Measurements from ENCODE around the gene BMP7. TPM values are rescaled to one million over a fixed set of nuclear protein-coding genes. Genes with fewer than 3 reads are reported as not detected.
A peak's percentile ranks its signal among the peaks of the same experiment; 100 is the strongest.

The BMP7 gene
- total and polyA plus RNA-seq, 9 of the 15 experiments (the other 6 are each of a cell fraction or from before 2014, with no cell fraction given) = 0.18 TPM; not detected in 8

DNA sequence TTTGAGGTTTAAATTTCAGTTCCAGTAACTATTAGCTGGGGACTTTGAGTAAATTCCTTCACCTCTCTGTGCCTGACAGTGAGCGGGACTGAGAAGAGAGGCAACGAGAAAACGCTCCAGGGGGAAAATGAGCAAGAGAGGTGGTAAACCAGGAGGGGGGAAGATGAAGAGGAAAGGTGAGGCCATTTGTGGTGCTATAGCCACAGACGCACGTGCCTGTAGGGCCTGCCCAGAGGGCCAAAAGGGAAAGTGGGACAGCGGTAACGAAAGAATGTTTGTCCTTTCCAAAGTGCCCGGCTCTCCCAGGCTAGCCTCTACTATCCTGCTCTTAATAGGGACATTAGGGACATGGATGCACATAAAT, 99.2 kb downstream of the BMP7 start (continued):
- TF ChIP-seq, protein P1, sequence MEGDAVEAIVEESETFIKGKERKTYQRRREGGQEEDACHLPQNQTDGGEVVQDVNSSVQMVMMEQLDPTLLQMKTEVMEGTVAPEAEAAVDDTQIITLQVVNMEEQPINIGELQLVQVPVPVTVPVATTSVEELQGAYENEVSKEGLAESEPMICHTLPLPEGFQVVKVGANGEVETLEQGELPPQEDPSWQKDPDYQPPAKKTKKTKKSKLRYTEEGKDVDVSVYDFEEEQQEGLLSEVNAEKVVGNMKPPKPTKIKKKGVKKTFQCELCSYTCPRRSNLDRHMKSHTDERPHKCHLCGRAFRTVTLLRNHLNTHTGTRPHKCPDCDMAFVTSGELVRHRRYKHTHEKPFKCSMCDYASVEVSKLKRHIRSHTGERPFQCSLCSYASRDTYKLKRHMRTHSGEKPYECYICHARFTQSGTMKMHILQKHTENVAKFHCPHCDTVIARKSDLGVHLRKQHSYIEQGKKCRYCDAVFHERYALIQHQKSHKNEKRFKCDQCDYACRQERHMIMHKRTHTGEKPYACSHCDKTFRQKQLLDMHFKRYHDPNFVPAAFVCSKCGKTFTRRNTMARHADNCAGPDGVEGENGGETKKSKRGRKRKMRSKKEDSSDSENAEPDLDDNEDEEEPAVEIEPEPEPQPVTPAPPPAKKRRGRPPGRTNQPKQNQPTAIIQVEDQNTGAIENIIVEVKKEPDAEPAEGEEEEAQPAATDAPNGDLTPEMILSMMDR (IDR thresholded peaks at IDR 0.05 in 2 of 3, conservative IDR thresholded peaks at IDR 0.05 in 1 of 3; ENCODE audit: insufficient read depth in 2 of 3, low read depth in 1 of 3, low read length in 3 of 3) = no peak

DNA sequence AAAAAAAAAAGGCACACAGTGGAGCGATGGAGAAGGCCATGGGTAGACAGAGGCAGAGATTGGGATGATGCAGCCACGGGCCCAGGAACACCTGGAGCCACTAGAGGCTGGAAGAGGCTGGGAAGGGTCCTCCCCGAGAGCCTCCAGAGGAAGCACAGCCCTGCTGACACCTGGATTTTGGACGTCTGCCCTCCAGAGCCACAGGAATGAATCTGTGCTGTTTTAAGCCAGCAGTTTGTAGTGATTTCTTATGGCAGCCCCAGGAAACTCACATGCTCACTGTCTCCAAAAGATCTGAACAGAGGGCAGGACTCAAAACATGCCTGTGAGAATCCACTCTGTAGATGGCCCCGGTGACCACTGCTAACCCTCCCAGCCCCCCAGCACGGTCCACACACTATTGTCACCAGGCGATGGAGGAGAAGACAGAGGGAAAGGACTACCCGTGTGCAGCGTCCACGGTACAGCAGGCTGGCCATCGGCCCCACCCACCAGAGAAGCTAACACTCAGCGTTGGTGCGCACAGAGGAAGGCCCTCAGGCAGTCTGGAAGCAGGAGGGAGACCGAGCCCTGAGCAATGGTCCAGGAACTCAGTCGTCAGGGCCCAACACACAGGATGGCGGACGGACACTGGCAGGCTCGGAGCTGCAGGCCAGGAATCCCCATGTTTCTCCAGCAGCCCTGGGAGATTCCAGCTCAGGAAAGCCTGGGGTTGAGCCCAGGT, 99.7 kb downstream of the BMP7 start:
- TF ChIP-seq ZNF395 (CRISPR knock-in tag; IDR thresholded peaks at IDR 0.05) (no peak), ZKSCAN3 (CRISPR knock-in tag; IDR thresholded peaks at IDR 0.05) (no peak)
- TF ChIP-seq, protein P2, sequence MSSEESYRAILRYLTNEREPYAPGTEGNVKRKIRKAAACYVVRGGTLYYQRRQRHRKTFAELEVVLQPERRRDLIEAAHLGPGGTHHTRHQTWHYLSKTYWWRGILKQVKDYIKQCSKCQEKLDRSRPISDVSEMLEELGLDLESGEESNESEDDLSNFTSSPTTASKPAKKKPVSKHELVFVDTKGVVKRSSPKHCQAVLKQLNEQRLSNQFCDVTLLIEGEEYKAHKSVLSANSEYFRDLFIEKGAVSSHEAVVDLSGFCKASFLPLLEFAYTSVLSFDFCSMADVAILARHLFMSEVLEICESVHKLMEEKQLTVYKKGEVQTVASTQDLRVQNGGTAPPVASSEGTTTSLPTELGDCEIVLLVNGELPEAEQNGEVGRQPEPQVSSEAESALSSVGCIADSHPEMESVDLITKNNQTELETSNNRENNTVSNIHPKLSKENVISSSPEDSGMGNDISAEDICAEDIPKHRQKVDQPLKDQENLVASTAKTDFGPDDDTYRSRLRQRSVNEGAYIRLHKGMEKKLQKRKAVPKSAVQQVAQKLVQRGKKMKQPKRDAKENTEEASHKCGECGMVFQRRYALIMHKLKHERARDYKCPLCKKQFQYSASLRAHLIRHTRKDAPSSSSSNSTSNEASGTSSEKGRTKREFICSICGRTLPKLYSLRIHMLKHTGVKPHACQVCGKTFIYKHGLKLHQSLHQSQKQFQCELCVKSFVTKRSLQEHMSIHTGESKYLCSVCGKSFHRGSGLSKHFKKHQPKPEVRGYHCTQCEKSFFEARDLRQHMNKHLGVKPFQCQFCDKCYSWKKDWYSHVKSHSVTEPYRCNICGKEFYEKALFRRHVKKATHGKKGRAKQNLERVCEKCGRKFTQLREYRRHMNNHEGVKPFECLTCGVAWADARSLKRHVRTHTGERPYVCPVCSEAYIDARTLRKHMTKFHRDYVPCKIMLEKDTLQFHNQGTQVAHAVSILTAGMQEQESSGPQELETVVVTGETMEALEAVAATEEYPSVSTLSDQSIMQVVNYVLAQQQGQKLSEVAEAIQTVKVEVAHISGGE (CRISPR knock-in tag; IDR thresholded peaks at IDR 0.05) = peak in 1 of 3 experiments; percentile 78; a peak in 2 of 6 replicates
- no peaks in the 10 kb centered on the region for H3K36me3 ChIP-seq (ENCODE audit: control insufficient read depth, insufficient read depth, low read length)
- no peaks in the 10 kb centered on the region for H3K9me3 ChIP-seq (replicated peaks; ENCODE audit: control insufficient read depth, insufficient read depth, low read depth, low read length)
- FAIRE-seq (no peak), DNase-seq (ENCODE audit: extremely low read depth in 1 of 4, low spot score in 3 of 4) (no peak), ATAC-seq (no peak)
- under 1% methylated on average over 15 of the region's 18 CpGs for WGBS (ENCODE audit: insufficient coverage, low coverage, missing lambda C conversion rate)
- no peaks in the 10 kb centered on the region for H3K9me1 ChIP-seq (ENCODE audit: control insufficient read depth, insufficient read depth, low read length)
- in situ Hi-C loops (cut with MboI) = no loop called here
- no peaks in the 10 kb centered on the region for H4K20me1 ChIP-seq (replicated peaks; ENCODE audit: control insufficient read depth, insufficient read depth, low read length)
- peaks cover 16 to 58% of the 10 kb centered on the region in 2 experiments; a peak in 4 of 5 replicates for H3K27me3 ChIP-seq (ENCODE audit: control insufficient read depth in 2 of 2, insufficient read depth in 2 of 2, low read length in 2 of 2)
- H3K4me1 ChIP-seq (replicated peaks in 1 of 2; ENCODE audit: control insufficient read depth in 2 of 2, insufficient read depth in 2 of 2, low read length in 2 of 2) = no peaks in the 10 kb centered on the region; a peak in 1 of 5 replicates
- H3K79me2 ChIP-seq (ENCODE audit: control insufficient read depth, insufficient read depth, low read length) = no peaks in the 10 kb centered on the region
- ChIA-PET CTCF (ENCODE audit: low intra/inter-chr PET ratio) (no interaction called here), POLR2A (no interaction called here)
- no peak overlapping the region for H2AFZ ChIP-seq (ENCODE audit: low read depth, low read length)
- no peak overlapping the region for H3K4me2 ChIP-seq (ENCODE audit: insufficient read depth, low read length)
- intact Hi-C loops (cut with micrococcal nuclease) = no loop called here
- no TSS peak for BruUV-seq (replicated peaks)
- no peak overlapping the region for H3K27ac ChIP-seq (ENCODE audit: extremely low read depth, low read depth, low read length)
- H3K9ac ChIP-seq (ENCODE audit: insufficient read depth in 1 of 2, low read depth in 2 of 2, low read length in 2 of 2) = no peak overlapping the region
- H3K4me3 ChIP-seq = no peak overlapping the region

Measured in K562 (cell line).